ENCODE data around the gene FNDC4.

FNDC4 gene

DNA sequence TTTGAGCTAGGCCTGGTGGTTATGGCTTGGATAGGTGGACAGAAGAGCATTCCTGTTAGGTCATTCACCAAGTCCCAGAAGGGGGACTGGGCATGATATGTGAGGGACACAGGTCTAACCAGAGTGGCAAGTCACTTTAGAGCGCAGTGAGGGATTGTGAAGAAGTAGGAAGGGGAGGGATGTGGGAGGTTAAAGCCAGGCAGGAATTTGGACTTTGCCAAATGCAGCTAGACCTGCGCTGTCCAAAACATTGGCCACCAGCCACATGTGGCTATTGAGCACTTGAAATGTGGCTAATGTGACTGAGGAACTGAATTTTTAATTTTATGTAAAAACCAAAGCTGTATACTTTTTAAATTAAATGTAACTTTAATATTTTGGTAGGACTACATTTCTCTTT is 25.3 kb upstream of the FNDC4 start:
- TF ChIP-seq, protein P1, sequence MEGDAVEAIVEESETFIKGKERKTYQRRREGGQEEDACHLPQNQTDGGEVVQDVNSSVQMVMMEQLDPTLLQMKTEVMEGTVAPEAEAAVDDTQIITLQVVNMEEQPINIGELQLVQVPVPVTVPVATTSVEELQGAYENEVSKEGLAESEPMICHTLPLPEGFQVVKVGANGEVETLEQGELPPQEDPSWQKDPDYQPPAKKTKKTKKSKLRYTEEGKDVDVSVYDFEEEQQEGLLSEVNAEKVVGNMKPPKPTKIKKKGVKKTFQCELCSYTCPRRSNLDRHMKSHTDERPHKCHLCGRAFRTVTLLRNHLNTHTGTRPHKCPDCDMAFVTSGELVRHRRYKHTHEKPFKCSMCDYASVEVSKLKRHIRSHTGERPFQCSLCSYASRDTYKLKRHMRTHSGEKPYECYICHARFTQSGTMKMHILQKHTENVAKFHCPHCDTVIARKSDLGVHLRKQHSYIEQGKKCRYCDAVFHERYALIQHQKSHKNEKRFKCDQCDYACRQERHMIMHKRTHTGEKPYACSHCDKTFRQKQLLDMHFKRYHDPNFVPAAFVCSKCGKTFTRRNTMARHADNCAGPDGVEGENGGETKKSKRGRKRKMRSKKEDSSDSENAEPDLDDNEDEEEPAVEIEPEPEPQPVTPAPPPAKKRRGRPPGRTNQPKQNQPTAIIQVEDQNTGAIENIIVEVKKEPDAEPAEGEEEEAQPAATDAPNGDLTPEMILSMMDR (IDR thresholded peaks at IDR 0.05): no peak
- TF ChIP-seq ZFX (IDR thresholded peaks at IDR 0.05; ENCODE audit: borderline replicate concordance): no peak

DNA sequence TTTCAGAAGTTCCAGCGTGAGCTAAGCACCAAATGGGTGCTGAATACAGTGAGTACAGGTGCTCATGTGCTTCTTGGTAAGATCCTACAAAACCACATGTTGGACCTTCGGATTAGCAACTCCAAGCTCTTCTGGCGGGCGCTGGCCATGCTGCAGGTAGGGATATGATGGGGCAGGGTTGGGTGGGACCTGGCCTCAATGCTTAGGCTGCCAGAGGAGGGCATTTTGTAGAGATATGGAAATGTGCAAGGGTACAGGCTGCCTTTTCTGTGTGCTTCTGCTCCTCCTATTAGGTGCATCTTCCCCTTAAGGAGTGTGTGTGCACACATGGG is 23.7 kb upstream of the FNDC4 start:
- TF ChIP-seq, protein P1 (IDR thresholded peaks at IDR 0.05): no peak
- no peak for TF ChIP-seq ZFX (IDR thresholded peaks at IDR 0.05; ENCODE audit: borderline replicate concordance)
- no peak overlapping the region for H3K27ac ChIP-seq

More for the DNA sequence above, 25.3 kb upstream of the FNDC4 start:
- H3K27ac ChIP-seq: no peak overlapping the region

DNA sequence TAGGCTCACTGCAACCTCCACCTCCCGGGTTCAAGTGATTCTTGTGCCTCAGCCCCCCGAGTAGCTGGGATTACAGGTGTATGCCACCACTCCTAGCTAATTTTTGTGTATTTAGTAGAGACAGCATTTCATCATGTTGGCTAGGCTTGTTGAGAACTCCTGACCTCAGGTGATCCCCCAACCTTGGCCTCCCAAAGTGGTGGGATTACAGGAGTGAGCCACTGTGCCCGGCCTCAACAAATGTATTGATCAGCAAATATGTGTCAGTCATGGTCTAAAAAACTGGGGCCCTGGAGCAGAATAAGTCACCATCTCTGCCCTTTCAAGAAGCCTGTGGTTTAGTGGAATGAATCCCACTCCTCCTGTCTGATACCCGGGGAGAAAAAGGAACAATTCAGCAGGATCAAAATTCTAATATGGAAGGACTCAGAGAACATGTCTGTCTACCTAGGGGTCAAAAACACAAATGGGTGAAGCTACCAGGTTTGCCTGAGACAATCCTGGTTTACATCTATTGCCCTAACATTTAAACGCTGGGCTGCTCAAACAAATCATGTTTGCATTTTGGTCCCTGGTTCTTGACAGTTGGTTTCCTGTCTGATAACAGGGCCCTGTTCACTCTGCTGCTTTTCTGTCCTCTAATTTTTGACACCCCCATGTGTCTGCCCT is 23.2 kb upstream of the FNDC4 start:
- H3K27ac ChIP-seq: no peak overlapping the region
- TF ChIP-seq ZFX (IDR thresholded peaks at IDR 0.05; ENCODE audit: borderline replicate concordance): no peak
- TF ChIP-seq, protein P1 (IDR thresholded peaks at IDR 0.05): no peak

DNA sequence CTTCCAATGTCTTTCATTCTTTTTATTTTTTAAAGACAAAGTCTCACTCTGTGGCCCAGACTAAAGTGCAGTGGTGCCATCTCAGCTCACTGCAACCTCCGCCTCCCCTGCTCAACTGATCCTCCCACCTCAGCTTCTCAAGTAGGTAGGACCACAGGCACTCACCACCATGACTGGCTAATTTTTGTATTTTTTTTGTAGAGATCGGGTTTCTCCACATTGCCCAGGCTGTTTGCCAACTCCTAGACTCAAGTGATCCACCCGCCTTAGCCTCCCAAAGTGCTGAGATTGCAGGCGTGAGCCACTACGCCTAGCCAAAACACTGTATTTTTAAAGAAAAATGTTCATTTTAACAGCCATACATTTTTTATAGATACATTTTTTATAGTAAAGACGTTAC is 14.3 kb upstream of the FNDC4 start:
- no peak for TF ChIP-seq ZFX (IDR thresholded peaks at IDR 0.05; ENCODE audit: borderline replicate concordance)
- TF ChIP-seq, protein P1 (IDR thresholded peaks at IDR 0.05): no peak
- H3K27ac ChIP-seq: no peak overlapping the region

DNA sequence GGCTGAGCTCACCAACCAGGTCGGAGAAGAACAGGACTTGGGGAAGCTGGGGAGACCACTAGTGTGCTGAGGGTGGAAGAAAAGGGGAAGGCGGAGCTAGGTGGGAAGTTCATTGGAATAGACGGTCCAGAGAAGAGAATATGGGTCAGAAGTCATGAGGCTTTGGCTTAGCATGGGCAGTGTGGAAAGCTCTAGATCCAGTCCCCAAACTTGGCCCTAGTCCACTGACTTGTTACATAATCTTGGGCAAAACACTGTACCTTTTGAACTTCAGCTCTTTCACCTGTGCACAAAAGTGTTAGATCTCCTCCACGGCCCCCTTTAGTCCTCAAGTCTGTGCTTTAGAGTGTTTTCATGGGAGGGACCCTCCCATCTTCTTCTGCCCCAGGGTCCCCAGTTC is 12.3 kb upstream of the FNDC4 start:
- no peak overlapping the region for H3K27ac ChIP-seq
- no peak for TF ChIP-seq ZFX (IDR thresholded peaks at IDR 0.05; ENCODE audit: borderline replicate concordance)
- TF ChIP-seq, protein P1 (IDR thresholded peaks at IDR 0.05): no peak

DNA sequence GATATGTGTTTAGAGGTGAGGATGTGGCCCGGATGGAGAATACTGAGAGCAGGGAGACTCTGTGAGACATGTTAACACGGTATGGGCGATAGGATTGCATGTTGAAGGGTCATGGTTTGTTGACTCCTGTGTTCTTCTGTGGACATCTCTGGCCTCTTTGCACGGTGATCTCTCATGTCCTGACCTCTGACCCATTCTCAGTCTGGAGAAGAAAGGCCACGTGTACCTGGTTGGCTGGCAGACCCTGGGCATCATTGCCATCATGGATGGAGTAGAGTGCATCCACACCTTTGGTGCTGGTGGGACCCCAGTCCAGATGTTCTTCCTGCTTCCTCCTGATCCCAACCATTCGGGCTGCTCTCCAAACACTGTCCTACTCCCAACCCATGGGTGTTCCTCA is 11.6 kb upstream of the FNDC4 start:
- H3K27ac ChIP-seq: no peak overlapping the region
- TF ChIP-seq ZFX (IDR thresholded peaks at IDR 0.05; ENCODE audit: borderline replicate concordance): no peak
- TF ChIP-seq, protein P1 (IDR thresholded peaks at IDR 0.05): no peak

DNA sequence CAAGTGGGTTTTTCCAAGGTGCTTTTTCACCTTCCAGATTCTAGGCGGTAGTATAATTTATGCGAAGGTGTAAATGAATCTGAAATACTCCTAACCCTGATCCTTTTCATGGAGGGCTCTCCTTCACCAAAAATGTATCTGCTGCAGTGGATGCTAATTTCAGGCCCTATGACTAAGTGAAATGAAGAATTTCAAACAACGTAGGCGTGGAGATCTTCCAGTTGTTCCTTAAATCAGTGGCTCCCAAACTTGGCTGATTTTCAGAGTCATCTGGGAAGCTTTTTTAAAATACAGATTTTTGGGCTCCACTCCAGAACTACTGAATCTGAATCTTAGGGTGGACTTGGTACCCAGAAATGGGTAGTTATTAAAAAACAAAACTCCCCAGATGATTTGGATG is 7.1 kb upstream of the FNDC4 start:
- H3K27ac ChIP-seq: no peak overlapping the region
- TF ChIP-seq, protein P1 (IDR thresholded peaks at IDR 0.05): no peak
- no peak for TF ChIP-seq ZFX (IDR thresholded peaks at IDR 0.05; ENCODE audit: borderline replicate concordance)

Data from 22Rv1 (cell line).